Measurements from ENCODE around the gene PRCC. TPM values are rescaled to one million over a fixed set of nuclear protein-coding genes. Genes with fewer than 3 reads are reported as not detected.

The PRCC gene
- total and polyA plus RNA-seq, 8 donors: 18.5 to 41.6 (median 21.8) TPM

- ATAC-seq (no peak), FAIRE-seq (no peak)
- intact Hi-C loops (cut with DNase I): no loop called here
These were observed 18.1 kb downstream of the PRCC start for GRCh38 chr1:156785458-156785857.

GRCh38 chr1:156786640-156787039 lies 19.3 kb downstream of the PRCC start:
- DNase-seq (no peak), ATAC-seq (no peak), FAIRE-seq (no peak)
- WGBS, 2 donors: 91 to 92% methylated on average over 10 of the region's 10 CpGs
- no peaks in the 10 kb centered on the region for H3K27me3 ChIP-seq
- no peak overlapping the region for H3K27ac ChIP-seq
- no peak overlapping the region for H3K4me3 ChIP-seq
- TF ChIP-seq CTCF (IDR thresholded peaks at IDR 0.05): no peak
- intact Hi-C loops (cut with DNase I): no loop called here
- peaks cover 0 to 42% (median 11%) of the 10 kb centered on the region in 3 donors for H3K36me3 ChIP-seq
- H3K9me3 ChIP-seq: no peaks in the 10 kb centered on the region
- H3K4me1 ChIP-seq: no peaks in the 10 kb centered on the region

More at GRCh38 chr1:156785458-156785857, 18.1 kb downstream of the PRCC start:
- Histone ChIP-seq H3K9me3 (no peaks in the 10 kb centered on the region), H3K36me3 (peaks cover 0 to 30% (median 11%) of the 10 kb centered on the region in 3 donors), H3K27me3 (no peaks in the 10 kb centered on the region), H3K4me3 (no peak overlapping the region), H3K27ac (no peak overlapping the region), H3K4me1 (no peaks in the 10 kb centered on the region)
- 92 to 97% methylated on average over 6 of the region's 6 CpGs for WGBS, 2 donors
- no peak for TF ChIP-seq CTCF (IDR thresholded peaks at IDR 0.05)
- DNase-seq: no peak

- ATAC-seq: no peak
- Histone ChIP-seq H3K27me3 (no peaks in the 10 kb centered on the region), H3K36me3 (peaks cover 0 to 57% (median 8%) of the 10 kb centered on the region in 3 donors), H3K4me1 (no peaks in the 10 kb centered on the region), H3K4me3 (no peak overlapping the region), H3K27ac (no peak overlapping the region), H3K9me3 (no peaks in the 10 kb centered on the region)
- no peak for FAIRE-seq
- 90 to 95% methylated on average over 2 of the region's 2 CpGs for WGBS, 2 donors
- TF ChIP-seq CTCF (IDR thresholded peaks at IDR 0.05): no peak
- intact Hi-C loops (cut with DNase I): no loop called here
- no peak for DNase-seq
These were observed 20.8 kb downstream of the PRCC start for GRCh38 chr1:156788136-156788535.

- TF ChIP-seq CTCF (IDR thresholded peaks at IDR 0.05): no peak
- no peaks in the 10 kb centered on the region for H3K27me3 ChIP-seq
- ATAC-seq (no peak), FAIRE-seq (no peak), DNase-seq (no peak)
- H3K27ac ChIP-seq: no peak overlapping the region
- intact Hi-C loops (cut with DNase I): no loop called here
- no peaks in the 10 kb centered on the region for H3K9me3 ChIP-seq
- WGBS, 2 donors: 82 to 89% methylated on average over 4 of the region's 4 CpGs
- H3K4me1 ChIP-seq: no peaks in the 10 kb centered on the region
- H3K4me3 ChIP-seq: no peak overlapping the region
- H3K36me3 ChIP-seq: peaks cover 0 to 62% (median 15%) of the 10 kb centered on the region in 3 donors
These were observed 22.4 kb downstream of the PRCC start for GRCh38 chr1:156789621-156790318.
